GM12873 (cell line): ENCODE data around the gene CRHR1.

Source experiments
- CTCF ChIP-seq: IDR thresholded peaks from 2 replicates; pipeline ENCODE4 v1.5.1; 2012; ENCODE audit warnings: low read depth, mild to moderate bottlenecking, moderate library complexity, low read length, control low read depth; ENCODE audit not compliant: insufficient read depth; ENCODE audit errors: missing control alignments

The CRHR1 gene

DNA sequence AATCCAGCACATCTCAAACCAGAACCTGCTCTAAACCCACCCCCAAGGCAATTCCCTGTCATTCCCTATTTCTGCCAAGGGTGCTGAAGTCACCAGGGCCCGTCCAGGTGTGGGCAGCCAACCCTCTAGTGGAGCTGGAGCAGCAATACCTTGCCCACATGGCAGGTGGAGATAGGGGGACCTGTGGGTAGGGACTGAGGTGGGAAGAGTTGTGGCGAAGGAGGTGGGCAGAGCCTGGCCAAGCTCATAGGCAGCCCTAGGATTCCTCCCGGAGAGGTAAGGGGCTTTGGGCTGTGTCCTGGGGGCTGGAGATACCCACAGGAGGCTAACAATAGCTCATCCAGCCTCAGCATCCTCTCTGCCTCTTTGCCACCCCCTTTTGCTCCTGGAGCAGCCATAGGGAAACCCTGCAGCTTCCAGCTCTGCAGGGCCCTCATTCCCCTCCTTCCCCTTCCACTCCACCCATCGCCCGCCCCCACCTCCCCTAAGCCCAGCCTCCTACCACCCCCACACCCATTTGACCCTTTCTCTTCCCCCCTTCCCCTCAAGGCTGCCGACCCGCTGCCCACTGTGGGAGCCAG lies 30.4 kb upstream of the CRHR1 start:
- TF ChIP-seq CTCF, result no peak

DNA sequence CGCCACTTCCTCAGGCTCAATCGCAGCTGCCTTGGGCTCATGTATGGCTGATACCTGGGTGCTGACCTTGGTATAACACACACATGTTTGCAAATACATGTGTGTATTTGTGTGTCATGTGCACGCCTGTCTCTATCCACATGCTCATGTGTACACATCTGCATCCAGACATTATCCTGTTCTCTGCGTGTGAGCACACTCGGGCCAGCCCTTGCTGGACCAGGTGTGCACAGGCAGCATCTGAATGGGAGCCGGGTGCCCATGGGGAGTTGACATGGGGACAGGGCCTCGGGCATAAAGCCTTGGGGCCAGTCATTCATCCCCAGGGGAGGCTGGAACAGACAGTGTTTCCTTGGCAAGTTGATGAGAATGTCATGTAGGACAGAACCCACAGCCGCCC lies 29.1 kb upstream of the CRHR1 start:
- no peak for TF ChIP-seq CTCF

- no peak for TF ChIP-seq CTCF
Observed at GRCh38 chr17:45756266-45756991, 27.7 kb upstream of the CRHR1 start.

DNA sequence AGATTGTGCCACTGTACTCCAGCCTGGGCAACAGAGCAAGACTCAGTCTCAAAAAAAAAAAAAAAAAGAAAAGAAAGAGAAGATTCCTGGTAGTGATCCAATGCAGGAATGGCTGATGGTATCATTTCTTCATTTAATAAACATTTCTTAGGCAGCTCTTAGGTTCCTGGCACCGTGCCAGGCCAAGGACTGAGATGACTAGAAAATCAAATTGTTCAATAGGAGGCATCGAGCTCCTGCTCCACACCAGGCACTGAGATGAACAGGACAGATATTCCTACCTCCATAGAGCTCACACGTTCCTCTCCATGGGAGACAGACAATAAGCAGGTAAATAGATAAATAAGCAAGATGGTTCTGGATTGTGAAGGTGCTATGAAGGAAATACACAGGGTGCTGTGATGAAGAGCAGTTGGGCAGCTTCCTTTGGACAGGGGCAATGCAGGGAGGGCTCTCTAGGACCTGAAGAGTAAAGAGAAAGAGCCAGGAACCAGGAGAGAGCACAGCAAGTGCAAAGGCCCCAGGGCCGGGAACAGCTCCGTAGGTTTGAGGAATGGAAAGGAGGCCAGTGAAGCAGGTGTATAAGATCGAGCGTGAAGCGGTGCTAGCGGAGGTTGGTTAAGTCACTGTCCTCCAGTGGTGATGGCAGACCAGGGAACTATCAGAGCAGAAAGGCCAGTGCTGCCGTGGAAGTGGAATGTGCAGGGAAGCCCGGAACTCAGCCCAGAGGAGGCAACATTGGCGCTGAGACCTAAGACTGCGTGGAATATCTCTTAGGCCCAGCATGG lies 26.5 kb upstream of the CRHR1 start:
- TF ChIP-seq CTCF, result no peak

- TF ChIP-seq CTCF, result no peak
Observed at GRCh38 chr17:45758544-45758943, 25.6 kb upstream of the CRHR1 start.

- TF ChIP-seq CTCF, result no peak
Observed at GRCh38 chr17:45759761-45760160, 24.4 kb upstream of the CRHR1 start.

GRCh38 chr17:45761957-45762565 lies 22.1 kb upstream of the CRHR1 start:
- TF ChIP-seq CTCF, result no peak
